ENCODE measurements around the gene CDCA3.

CDCA3 gene

DNA sequence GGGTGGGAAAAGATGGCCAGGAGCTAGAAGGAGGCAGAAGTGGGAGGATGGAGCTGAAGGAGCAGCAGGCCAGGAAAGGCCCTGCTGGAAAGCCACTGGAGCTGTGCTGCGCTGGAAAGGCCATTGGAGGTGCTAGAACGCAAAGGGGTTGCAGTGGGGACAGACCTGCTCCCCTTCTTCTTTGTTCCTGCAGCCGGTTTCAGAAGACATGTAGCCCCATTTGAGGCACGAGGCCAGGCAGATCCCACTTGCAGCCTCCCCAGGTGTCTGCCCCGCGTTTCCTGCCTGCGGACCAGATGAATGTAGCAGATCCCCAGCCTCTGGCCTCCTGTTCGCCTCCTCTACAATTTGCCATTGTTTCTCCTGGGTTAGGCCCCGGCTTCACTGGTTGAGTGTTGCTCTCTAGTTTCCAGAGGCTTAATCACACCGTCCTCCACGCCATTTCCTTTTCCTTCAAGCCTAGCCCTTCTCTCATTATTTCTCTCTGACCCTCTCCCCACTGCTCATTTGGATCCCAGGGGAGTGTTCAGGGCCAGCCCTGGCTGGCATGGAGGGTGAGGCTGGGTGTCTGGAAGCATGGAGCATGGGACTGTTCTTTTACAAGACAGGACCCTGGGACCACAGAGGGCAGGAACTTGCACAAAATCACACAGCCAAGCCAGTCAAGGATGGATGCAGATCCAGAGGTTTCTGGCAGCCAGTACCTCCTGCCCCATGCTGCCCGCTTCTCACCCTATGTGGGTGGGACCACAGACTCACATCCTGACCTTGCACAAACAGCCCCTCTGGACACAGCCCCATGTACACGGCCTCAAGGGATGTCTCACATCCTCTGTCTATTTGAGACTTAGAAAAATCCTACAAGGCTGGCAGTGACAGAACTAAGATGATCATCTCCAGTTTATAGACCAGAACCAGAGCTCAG lies 31.7 kb downstream of the CDCA3 start:
- no peak for DNase-seq

DNA sequence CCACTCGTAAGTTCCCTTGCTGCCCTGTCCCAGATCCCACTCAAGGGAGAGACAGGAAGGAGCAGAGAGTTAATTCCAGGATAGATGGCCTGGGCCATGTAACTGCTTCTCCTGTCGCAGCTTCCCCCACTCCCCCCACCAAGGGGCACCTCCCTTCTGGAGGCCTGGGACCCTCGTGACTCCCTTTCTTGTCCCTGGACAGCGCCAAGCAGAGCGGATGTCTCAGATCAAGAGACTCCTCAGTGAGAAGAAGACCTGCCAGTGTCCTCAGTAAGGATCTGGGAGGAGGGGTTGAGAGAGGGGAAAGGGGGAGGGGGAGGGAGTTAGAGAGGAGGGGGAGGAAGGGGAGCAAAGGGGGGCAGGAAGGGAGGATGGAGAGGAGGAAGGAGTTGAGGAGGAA lies 32.4 kb downstream of the CDCA3 start:
- DNase-seq, result no peak

DNA sequence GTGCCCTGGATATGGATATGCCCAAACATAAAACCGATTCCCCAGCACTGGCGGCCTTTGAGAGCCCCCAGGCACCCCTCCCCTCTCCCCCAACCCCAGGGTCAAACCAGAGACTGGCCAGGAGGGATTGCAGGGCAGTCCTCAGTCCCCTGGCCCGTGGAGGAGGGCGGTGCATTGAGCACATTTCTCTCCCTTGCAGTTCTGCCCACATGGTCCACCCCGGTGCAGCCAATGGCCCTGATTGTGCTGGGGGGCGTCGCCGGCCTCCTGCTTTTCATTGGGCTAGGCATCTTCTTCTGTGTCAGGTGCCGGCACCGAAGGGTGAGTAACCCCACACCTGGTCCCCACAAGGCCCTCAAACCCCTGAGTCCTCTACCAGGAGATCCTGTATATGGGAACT lies 32.9 kb downstream of the CDCA3 start:
- no peak for DNase-seq

DNA sequence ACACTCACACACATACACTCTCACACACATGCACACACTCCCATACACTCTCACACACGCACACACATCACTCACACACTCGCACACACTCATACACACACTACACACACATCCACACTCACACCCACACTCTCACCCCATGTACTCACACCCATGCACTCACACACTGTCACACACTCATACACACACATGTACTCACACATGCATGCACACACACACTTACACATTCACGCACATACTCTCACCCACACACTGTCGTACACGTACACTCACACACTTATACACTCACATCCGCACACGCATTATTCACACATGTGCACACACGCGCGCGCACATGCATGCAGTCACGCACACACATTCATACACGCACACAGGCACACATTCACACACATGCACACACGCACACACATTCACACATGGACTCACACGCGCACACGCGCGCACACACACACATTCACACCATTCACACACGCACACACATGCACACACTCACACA lies 33.4 kb downstream of the CDCA3 start:
- no peak for DNase-seq

DNA sequence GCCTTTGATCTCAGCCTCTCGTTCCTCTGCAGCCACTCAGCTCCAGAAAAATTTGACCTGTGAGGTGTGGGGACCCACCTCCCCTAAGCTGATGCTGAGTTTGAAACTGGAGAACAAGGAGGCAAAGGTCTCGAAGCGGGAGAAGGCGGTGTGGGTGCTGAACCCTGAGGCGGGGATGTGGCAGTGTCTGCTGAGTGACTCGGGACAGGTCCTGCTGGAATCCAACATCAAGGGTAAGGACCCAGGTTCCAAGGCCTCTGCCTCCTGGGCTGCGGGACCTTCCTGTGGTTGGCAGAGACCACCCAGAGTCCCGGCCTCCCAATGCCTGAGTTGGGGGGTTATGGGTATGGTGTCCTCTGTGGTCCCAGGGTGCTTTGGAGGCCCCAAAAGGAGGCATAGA lies 34.0 kb downstream of the CDCA3 start:
- no peak for DNase-seq

DNA sequence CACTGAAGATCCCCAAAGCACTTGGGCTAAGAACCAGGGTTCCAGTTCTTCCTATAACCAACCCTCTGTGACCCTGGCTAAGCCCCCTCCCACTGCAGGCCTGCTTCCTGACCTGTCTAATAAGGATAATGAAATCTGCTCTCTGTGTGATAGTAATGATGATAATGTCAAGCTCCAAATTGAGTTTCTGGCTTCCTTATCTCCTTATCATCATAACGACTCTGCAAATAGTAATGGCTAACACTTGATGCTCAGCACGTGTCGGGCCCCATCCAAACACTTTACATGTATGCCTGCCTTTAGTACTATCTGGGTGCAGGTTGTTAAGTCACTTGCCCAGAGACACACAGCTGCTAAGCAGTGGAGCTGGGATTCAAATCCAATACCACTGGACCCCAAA lies 34.5 kb downstream of the CDCA3 start:
- no peak for DNase-seq

DNA sequence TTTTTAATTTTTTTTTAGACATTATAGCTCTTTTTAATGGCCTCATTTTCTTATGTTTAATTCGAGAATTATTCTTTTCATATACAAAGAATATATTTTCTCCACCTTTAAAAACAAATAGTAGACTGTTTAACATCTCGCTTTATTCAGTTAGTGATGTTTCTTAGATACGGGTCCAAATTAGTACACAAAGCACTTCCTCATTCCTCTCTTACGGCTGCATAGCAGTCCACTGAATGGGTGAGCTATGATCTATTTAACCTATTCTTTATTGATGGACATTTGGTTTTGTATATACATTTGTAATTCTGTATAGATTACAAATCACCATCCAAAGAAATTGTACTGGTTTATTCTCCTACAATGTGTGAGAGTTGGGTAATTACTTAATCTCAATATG lies 37.7 kb downstream of the CDCA3 start:
- no peak for DNase-seq

DNA sequence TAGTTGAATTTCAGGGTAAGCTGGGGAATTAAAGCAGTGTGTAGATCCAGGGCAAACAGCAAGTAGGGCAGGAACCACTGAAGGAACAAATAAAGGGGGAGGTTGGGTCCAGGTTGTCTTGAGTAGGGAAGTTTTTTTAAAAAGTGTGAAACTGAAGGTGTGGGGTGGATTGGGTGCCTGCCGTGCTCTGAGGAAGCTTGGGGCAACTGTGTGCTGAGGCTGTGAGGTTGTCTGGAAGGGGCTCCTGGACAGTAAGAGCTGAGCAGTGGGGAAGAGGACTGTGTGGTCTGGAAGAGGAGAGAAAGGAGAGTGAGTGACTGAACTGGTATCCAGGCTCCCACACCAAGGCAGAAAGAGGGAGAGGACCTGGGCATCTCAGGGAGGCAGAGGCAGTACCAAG lies 40.3 kb downstream of the CDCA3 start:
- no peak for DNase-seq

DNA sequence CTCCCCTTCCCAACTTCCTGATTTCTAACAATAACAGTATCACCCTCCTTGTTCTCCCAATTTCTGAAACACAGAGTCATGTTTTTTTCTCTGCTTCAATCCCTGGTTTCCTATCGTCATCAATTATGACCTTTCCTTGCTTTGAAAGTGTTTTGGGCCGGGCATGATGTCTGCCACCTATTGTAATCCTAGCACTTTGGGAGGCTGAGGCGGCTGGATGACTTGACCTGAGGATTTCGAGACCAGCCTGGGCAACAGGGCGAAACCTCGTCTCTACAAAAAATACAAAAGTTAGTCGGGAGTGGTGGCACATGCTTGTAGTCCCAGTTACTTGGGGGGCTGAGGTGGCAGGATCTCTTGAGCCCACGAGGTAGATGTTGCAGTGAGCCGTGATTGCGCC lies 42.0 kb downstream of the CDCA3 start:
- no peak for DNase-seq

DNA sequence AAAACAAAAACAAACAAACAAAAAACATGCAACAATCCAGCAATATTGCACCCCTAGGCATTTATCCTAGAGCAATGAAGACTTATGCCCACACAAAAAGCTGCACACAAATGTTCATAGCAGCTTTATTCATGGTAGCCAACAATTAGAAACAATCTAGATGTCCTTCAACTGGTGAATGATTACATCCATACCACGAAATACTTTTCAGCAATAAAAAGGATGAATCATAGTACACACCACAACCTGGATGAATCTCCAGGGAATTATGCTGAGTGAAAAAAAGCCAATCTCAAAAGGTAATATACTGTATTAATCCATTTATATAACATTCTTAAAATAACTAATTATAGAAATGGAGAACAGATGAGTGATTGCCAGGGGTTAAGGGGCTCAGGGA lies 43.9 kb downstream of the CDCA3 start:
- DNase-seq, result no peak

DNA sequence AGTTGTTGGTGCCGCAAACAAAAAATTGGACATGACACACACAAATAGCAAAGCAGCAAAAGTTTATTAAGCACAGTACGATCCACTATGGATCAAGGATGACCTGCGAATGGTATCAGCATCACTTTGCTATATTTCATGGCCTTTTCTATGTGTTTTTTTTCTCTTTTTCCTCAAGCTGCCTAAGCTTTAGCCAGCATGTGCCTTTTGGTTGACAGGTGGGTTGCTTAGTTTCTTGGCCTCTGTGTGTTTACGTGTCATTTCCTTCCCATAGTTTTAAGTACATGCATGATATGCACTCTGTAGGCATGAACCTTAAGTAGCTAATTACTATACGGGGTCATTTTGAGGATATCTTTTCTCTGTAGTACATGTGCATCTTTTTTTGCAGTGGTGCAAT lies 51.9 kb downstream of the CDCA3 start:
- no peak for DNase-seq

Measured in activated T-cell treated with anti-CD3 and anti-CD28 coated beads, Interleukin-2, amount 50 U/mL, for 48 hours (primary cell).